Measurements from ENCODE around the gene PIP4K2A.

DNA sequence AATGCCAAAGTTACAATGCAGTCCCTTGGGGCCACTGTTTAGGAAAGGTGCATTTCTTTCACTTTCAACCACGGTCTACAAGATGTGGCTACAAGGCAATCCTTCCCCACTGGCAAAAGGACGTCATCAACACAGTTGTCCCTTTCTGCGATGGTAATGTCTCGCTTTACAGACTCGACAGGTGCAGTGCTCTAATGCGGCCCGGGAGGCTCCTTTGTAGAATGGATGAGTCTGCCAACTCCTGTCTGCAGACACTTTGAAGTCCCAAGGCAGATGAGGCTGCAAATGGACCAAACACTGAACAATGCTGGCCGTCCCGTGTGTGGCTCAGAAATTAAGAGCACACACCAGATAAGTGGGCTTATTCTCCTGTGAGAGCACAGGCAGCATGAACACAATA, 133.7 kb downstream of the PIP4K2A start:
- TF ChIP-seq SUZ12 (IDR thresholded peaks at IDR 0.05; ENCODE audit: extremely low read depth, insufficient read depth, insufficient read length), result no peak
- no peak for TF ChIP-seq ZNF274 (IDR thresholded peaks at IDR 0.05; ENCODE audit: low read depth, low read length)
